Caco-2 (cell line): ENCODE data around the gene ATP13A4. TPM values are rescaled to one million over a fixed set of nuclear protein-coding genes. Genes with fewer than 3 reads are reported as not detected.

Source experiments
- BruUV-seq: library from RNA; stranded (reverse); fragments of 400-500 nt; replicated peaks from 2 replicates; lab custom pipeline; 2021; lab: Mats Ljungman, UMichigan
- CTCF ChIA-PET: fragments of 300-600 bp; sonication (Branson Sonifier 250); formaldehyde crosslinking; loops from one replicate; lab custom pipeline; 2022; ENCODE audit warnings: antibody characterized with exemption; lab: Charles Lee
- POLR2A ChIA-PET: fragments of 300-600 bp; sonication (Branson Sonifier 250); formaldehyde crosslinking; loops from one replicate; lab custom pipeline; 2022; ENCODE audit warnings: antibody characterized with exemption; lab: Charles Lee
- DNase-seq, 2 experiments: peaks; one replicate each; pipeline versions ENCODE4 v3.0.0 to v3.0.0-alpha.2; 2020 to 2022
- H3K27me3 ChIP-seq: replicated peaks from 2 replicates; pipeline ENCODE4 v1.6.0; 2011; ENCODE audit warnings: low read length; ENCODE audit not compliant: control insufficient read depth, insufficient read depth
- H3K36me3 ChIP-seq: 2 replicates; pipeline ENCODE4 v1.5.1; 2011; ENCODE audit warnings: low read length; ENCODE audit not compliant: control insufficient read depth, insufficient read depth
- H3K4me1 ChIP-seq: fragments of 250-450 bp; sonication (Bioruptor Pico); 2 replicates; pipeline ENCODE4 v1.5.1; 2020; ENCODE audit warnings: mild to moderate bottlenecking
- H3K4me3 ChIP-seq: 2 replicates; pipeline ENCODE4 v1.5.1; 2011; ENCODE audit warnings: low read depth, mild to moderate bottlenecking, control low read depth, low read length
- H3K9me3 ChIP-seq: fragments of 250-450 bp; sonication (Bioruptor Pico); 2 replicates; pipeline ENCODE4 v1.5.1; 2020; ENCODE audit warnings: mild to moderate bottlenecking, moderate library complexity
- H3K27ac Mint-ChIP-seq: one replicate; pipeline ENCODE4 v1.8.0; 2022; ENCODE audit warnings: mixed read lengths; ENCODE audit not compliant: unreplicated experiment
- H3K27me3 Mint-ChIP-seq: one replicate; pipeline ENCODE4 v1.8.0; 2022; ENCODE audit warnings: mixed read lengths; ENCODE audit not compliant: insufficient read depth, unreplicated experiment
- H3K36me3 Mint-ChIP-seq: one replicate; pipeline ENCODE4 v1.8.0; 2022; ENCODE audit warnings: mild to moderate bottlenecking, mixed read lengths; ENCODE audit not compliant: insufficient read depth, unreplicated experiment
- H3K4me1 Mint-ChIP-seq: one replicate; pipeline ENCODE4 v1.8.0; 2022; ENCODE audit warnings: low read depth, mixed read lengths; ENCODE audit not compliant: unreplicated experiment
- H3K4me3 Mint-ChIP-seq: one replicate; pipeline ENCODE4 v1.8.0; 2022; ENCODE audit warnings: mild to moderate bottlenecking, moderate library complexity, mixed read lengths; ENCODE audit not compliant: unreplicated experiment
- H3K9me3 Mint-ChIP-seq: one replicate; pipeline ENCODE4 v1.8.0; 2022; ENCODE audit warnings: mixed read lengths; ENCODE audit not compliant: unreplicated experiment
- intact Hi-C: fragments of 100-400 bp; cut with micrococcal nuclease; formaldehyde crosslinking; loops from one replicate; pipeline ENCODE4 v1.10.0; 2022; ENCODE audit not compliant: unreplicated experiment
- total RNA-seq: library from RNA; stranded (reverse); gene quantifications from 2 replicates; pipeline ENCODE4 v1.2.3, GENCODE V29; 2022
- TF ChIP-seq, protein P1 (sequence below), 2 experiments: fragments of 200-600 bp in 1 of 2; IDR thresholded peaks; 1 replicate in 1 of 2; 2 replicates in 1 of 2; pipeline versions ENCODE4 v1.5.1 to v1.8.0; 2011 to 2022; ENCODE audit warnings: antibody characterized with exemption in 1 of 2, control low read depth in 1 of 2, inconsistent platforms in 1 of 2, low read depth in 1 of 2, low read length in 1 of 2, mild to moderate bottlenecking in 1 of 2, moderate library complexity in 1 of 2; ENCODE audit not compliant: insufficient read depth in 1 of 2, severe bottlenecking in 1 of 2, unreplicated experiment in 1 of 2

Gene ATP13A4
- total RNA-seq, 1 experiment from 2014 or later = 1.4 TPM

DNA sequence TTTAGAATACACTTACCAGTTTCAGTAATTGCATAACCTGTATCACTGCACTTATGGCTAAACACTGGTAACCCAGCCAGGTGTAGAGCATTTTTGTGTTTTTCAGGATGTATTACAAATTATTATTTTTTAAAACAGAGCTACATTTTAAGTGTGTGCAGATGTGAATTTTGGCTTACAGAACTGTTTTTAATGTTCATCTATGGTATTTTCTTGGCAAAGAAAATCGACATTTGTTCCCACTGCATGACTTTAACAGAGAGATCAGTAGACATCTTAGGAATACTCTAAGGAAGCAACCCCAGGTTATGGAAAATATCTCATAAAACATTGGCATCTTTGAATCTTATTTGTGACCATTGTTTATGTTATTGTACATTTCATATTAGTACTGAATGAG lies 73.3 kb downstream of the ATP13A4 start:
- H3K9me3 ChIP-seq = no peaks in the 10 kb centered on the region
- H3K4me1 Mint-ChIP-seq = no peaks in the 10 kb centered on the region
- TF ChIP-seq, protein P1, sequence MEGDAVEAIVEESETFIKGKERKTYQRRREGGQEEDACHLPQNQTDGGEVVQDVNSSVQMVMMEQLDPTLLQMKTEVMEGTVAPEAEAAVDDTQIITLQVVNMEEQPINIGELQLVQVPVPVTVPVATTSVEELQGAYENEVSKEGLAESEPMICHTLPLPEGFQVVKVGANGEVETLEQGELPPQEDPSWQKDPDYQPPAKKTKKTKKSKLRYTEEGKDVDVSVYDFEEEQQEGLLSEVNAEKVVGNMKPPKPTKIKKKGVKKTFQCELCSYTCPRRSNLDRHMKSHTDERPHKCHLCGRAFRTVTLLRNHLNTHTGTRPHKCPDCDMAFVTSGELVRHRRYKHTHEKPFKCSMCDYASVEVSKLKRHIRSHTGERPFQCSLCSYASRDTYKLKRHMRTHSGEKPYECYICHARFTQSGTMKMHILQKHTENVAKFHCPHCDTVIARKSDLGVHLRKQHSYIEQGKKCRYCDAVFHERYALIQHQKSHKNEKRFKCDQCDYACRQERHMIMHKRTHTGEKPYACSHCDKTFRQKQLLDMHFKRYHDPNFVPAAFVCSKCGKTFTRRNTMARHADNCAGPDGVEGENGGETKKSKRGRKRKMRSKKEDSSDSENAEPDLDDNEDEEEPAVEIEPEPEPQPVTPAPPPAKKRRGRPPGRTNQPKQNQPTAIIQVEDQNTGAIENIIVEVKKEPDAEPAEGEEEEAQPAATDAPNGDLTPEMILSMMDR (IDR thresholded peaks at IDR 0.05; ENCODE audit: insufficient read depth in 1 of 2, low read depth in 1 of 2, low read length in 1 of 2, severe bottlenecking in 1 of 2, unreplicated experiment in 1 of 2) = no peak
- H3K27me3 ChIP-seq = no peaks in the 10 kb centered on the region
- CTCF ChIA-PET = no interaction called here
- H3K36me3 Mint-ChIP-seq = no peaks in the 10 kb centered on the region
- no peaks in the 10 kb centered on the region for H3K36me3 ChIP-seq
- no peak overlapping the region for H3K27ac Mint-ChIP-seq
- no peak overlapping the region for H3K4me3 ChIP-seq
- DNase-seq = no peak
- H3K4me1 ChIP-seq = no peaks in the 10 kb centered on the region
- BruUV-seq = no TSS peak
- H3K27me3 Mint-ChIP-seq = peaks cover 27% of the 10 kb centered on the region
- POLR2A ChIA-PET = no interaction called here
- intact Hi-C loops = no loop called here
- H3K4me3 Mint-ChIP-seq = no peak overlapping the region
- H3K9me3 Mint-ChIP-seq = peaks cover 9% of the 10 kb centered on the region

DNA sequence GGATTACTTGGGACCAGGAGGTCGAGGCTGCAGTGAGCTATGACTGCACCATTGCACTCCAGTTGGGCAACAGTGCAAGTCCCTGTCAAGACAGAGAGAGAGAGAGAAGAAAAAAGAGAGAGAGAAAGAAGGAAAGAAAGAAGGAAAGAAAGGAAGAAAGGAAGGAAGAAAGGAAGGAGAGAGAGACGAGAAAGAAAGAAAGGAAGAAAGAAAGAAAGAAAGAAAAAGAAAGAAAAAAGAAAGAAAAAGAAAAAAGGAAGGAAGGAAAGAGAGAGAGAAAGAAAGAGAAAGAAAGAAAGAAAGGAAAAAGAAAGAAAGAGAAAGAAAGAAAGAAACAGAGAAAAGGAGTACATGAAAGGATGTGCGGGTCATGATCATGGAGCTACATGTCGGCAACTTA lies 80.2 kb downstream of the ATP13A4 start:
- no peak for DNase-seq
- Histone ChIP-seq H3K4me3 (no peak overlapping the region), H3K27me3 (no peaks in the 10 kb centered on the region), H3K9me3 (no peaks in the 10 kb centered on the region), H3K36me3 (no peaks in the 10 kb centered on the region), H3K4me1 (no peaks in the 10 kb centered on the region)
- H3K27ac Mint-ChIP-seq = no peak overlapping the region
- POLR2A ChIA-PET = no interaction called here
- H3K27me3 Mint-ChIP-seq = peaks cover 17% of the 10 kb centered on the region
- H3K36me3 Mint-ChIP-seq = no peaks in the 10 kb centered on the region
- TF ChIP-seq, protein P1 (IDR thresholded peaks at IDR 0.05; ENCODE audit: insufficient read depth in 1 of 2, low read depth in 1 of 2, low read length in 1 of 2, severe bottlenecking in 1 of 2, unreplicated experiment in 1 of 2) = no peak
- CTCF ChIA-PET = no interaction called here
- intact Hi-C loops = no loop called here
- no peak overlapping the region for H3K4me3 Mint-ChIP-seq
- BruUV-seq = no TSS peak
- no peaks in the 10 kb centered on the region for H3K9me3 Mint-ChIP-seq
- no peaks in the 10 kb centered on the region for H3K4me1 Mint-ChIP-seq

DNA sequence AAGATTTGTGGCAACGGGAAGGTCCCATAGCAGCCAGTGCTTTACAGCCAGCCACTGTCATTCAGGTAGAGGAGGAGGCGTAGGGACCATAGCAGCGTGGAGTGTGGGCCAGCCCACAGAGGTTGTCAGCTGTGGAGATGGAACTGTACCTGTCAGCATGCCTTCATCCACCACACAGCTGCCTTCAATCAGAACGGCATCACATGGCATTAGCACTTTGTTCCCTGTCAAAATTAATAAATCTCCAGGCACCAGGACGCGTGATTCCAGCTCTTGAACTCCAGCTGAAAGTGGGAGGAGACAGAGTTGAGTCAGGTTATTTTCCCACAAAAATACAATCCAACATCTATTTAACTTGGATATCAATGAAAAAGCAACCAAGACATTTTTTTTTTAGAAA lies 84.0 kb downstream of the ATP13A4 start:
- H3K4me3 Mint-ChIP-seq = no peak overlapping the region
- Histone ChIP-seq H3K4me1 (no peaks in the 10 kb centered on the region), H3K4me3 (no peak overlapping the region), H3K27me3 (no peaks in the 10 kb centered on the region), H3K36me3 (no peaks in the 10 kb centered on the region), H3K9me3 (no peaks in the 10 kb centered on the region)
- peaks cover 11% of the 10 kb centered on the region for H3K27me3 Mint-ChIP-seq
- no peaks in the 10 kb centered on the region for H3K9me3 Mint-ChIP-seq
- no peak for DNase-seq
- intact Hi-C loops = no loop called here
- no TSS peak for BruUV-seq
- H3K27ac Mint-ChIP-seq = no peak overlapping the region
- no peaks in the 10 kb centered on the region for H3K36me3 Mint-ChIP-seq
- TF ChIP-seq, protein P1 (IDR thresholded peaks at IDR 0.05; ENCODE audit: insufficient read depth in 1 of 2, low read depth in 1 of 2, low read length in 1 of 2, severe bottlenecking in 1 of 2, unreplicated experiment in 1 of 2) = no peak
- peaks cover 5% of the 10 kb centered on the region for H3K4me1 Mint-ChIP-seq
- ChIA-PET POLR2A (no interaction called here), CTCF (no interaction called here)
